HEK293 (cell line): Measurements from ENCODE around the gene IFT122.

Experiments used
- CTCF ChIA-PET: fragments of 350-600 bp; formaldehyde crosslinking; extraction: SDS; loops from one replicate; lab custom pipeline; 2021; ENCODE audit warnings: antibody characterized with exemption; lab: Yijun Ruan, JAX
- POLR2A ChIA-PET: fragments of 300-600 bp; formaldehyde crosslinking; extraction: SDS; loops from one replicate; lab custom pipeline; 2020; ENCODE audit warnings: antibody characterized with exemption, inconsistent platforms; lab: Yijun Ruan, JAX
- H3K27ac ChIP-seq: fragments of 200-500 bp; sonication (Bioruptor generic); 2 replicates; pipeline ENCODE4 v1.5.1; 2014; ENCODE audit warnings: low read depth, low read length, control low read depth, inconsistent platforms; ENCODE audit errors: extremely low read depth
- H3K36me3 ChIP-seq, 2 experiments: fragments of 200-500 bp in 1 of 2; sonication (Bioruptor generic) in 1 of 2; 1 replicate in 1 of 2; 2 replicates in 1 of 2; pipeline ENCODE4 v1.5.1; 2014 to 2017; ENCODE audit warnings: inconsistent platforms in 2 of 2, low read length in 2 of 2; ENCODE audit not compliant: control insufficient read depth in 2 of 2, insufficient read depth in 1 of 2
- H3K4me1 ChIP-seq: fragments of 200-500 bp; sonication (Bioruptor generic); 2 replicates; pipeline ENCODE4 v1.5.1; 2014; ENCODE audit warnings: mild to moderate bottlenecking, low read length, inconsistent platforms; ENCODE audit not compliant: control insufficient read depth, insufficient read depth
- H3K4me3 ChIP-seq: 2 replicates; pipeline ENCODE4 v1.5.1; 2011; ENCODE audit warnings: low read depth, mild to moderate bottlenecking, control low read depth, low read length, moderate library complexity
- H3K9me3 ChIP-seq: fragments of 200-500 bp; sonication (Bioruptor generic); 2 replicates; pipeline ENCODE4 v1.5.1; 2014; ENCODE audit warnings: low read depth, low read length, inconsistent platforms; ENCODE audit not compliant: control insufficient read depth, insufficient read depth
- MEIS1 ChIP-seq: sonication (generic); formaldehyde crosslinking; IDR thresholded peaks from 2 replicates; pipeline ENCODE4 v1.8.1; 2022; ENCODE audit warnings: missing genetic modification reagents, mild to moderate bottlenecking, borderline replicate concordance
- PBX3 ChIP-seq: sonication (generic); formaldehyde crosslinking; IDR thresholded peaks from 2 replicates; pipeline ENCODE4 v1.8.1; 2022; ENCODE audit warnings: mild to moderate bottlenecking, moderate library complexity, missing genetic modification reagents
- REST ChIP-seq: fragments of 450-650 bp; formaldehyde crosslinking; IDR thresholded peaks from 2 replicates; pipeline ENCODE4 v1.5.1; 2016; ENCODE audit warnings: missing biosample characterization, missing genetic modification characterization
- ZIC2 ChIP-seq: fragments of 450-650 bp; formaldehyde crosslinking; IDR thresholded peaks from 2 replicates; pipeline ENCODE4 v1.5.1; 2016; ENCODE audit warnings: missing biosample characterization, missing genetic modification characterization
- ZNF132 ChIP-seq: fragments of 450-650 bp; formaldehyde crosslinking; IDR thresholded peaks from 2 replicates; pipeline ENCODE4 v1.5.1; 2017; ENCODE audit warnings: missing biosample characterization, missing genetic modification characterization, borderline replicate concordance
- ZNF24 ChIP-seq: fragments of 450-650 bp; formaldehyde crosslinking; IDR thresholded peaks from 2 replicates; pipeline ENCODE4 v1.5.1; 2016; ENCODE audit warnings: missing biosample characterization, missing genetic modification characterization
- ZNF274 ChIP-seq, 2 experiments: fragments of 200-500 bp in 1 of 2; fragments of 450-650 bp in 1 of 2; sonication (Bioruptor generic) in 1 of 2; formaldehyde crosslinking in 1 of 2; IDR thresholded peaks; 2 replicates each; pipeline versions ENCODE4 v1.5.1 to v1.6.1; 2014 to 2016; ENCODE audit warnings: borderline replicate concordance in 1 of 2, inconsistent platforms in 1 of 2, low read length in 1 of 2, missing biosample characterization in 1 of 2, missing genetic modification characterization in 1 of 2
- ZNF433 ChIP-seq: fragments of 450-650 bp; formaldehyde crosslinking; IDR thresholded peaks from 2 replicates; pipeline ENCODE4 v1.5.1; 2016; ENCODE audit warnings: missing biosample characterization, missing genetic modification characterization, low read depth
- ZNF48 ChIP-seq: fragments of 450-650 bp; formaldehyde crosslinking; IDR thresholded peaks from 2 replicates; pipeline ENCODE4 v1.5.1; 2016; ENCODE audit warnings: missing biosample characterization, missing genetic modification characterization
- ZNF529 ChIP-seq: fragments of 450-650 bp; formaldehyde crosslinking; IDR thresholded peaks from 2 replicates; pipeline ENCODE4 v1.5.1; 2017; ENCODE audit warnings: missing genetic modification characterization, missing biosample characterization; ENCODE audit not compliant: insufficient replicate concordance
- ZNF544 ChIP-seq: fragments of 450-650 bp; formaldehyde crosslinking; IDR thresholded peaks from 2 replicates; pipeline ENCODE4 v1.5.0; 2017; ENCODE audit warnings: missing biosample characterization, missing genetic modification characterization
- ZNF768 ChIP-seq: fragments of 450-650 bp; formaldehyde crosslinking; IDR thresholded peaks from 2 replicates; pipeline ENCODE4 v1.5.1; 2018; ENCODE audit warnings: missing biosample characterization, mild to moderate bottlenecking, missing genetic modification characterization
- ZNF777 ChIP-seq: fragments of 450-650 bp; formaldehyde crosslinking; IDR thresholded peaks from 2 replicates; pipeline ENCODE4 v1.5.1; 2017; ENCODE audit warnings: missing biosample characterization, missing genetic modification characterization, borderline replicate concordance
- ZNF843 ChIP-seq: fragments of 450-650 bp; formaldehyde crosslinking; IDR thresholded peaks from 2 replicates; pipeline ENCODE4 v1.5.1; 2016; ENCODE audit warnings: missing biosample characterization, missing genetic modification characterization
- TF ChIP-seq, protein P1 (sequence below): fragments of 450-650 bp; formaldehyde crosslinking; IDR thresholded peaks from 2 replicates; pipeline ENCODE4 v1.5.1; 2016; ENCODE audit warnings: missing biosample characterization, missing genetic modification characterization
- TF ChIP-seq, protein P2 (sequence below): fragments of 450-650 bp; formaldehyde crosslinking; IDR thresholded peaks from 2 replicates; pipeline ENCODE4 v1.5.1; 2016; ENCODE audit warnings: missing biosample characterization, missing genetic modification characterization
- TF ChIP-seq, protein P3 (sequence below): fragments of 450-650 bp; formaldehyde crosslinking; IDR thresholded peaks from 2 replicates; pipeline ENCODE4 v1.5.1; 2016; ENCODE audit warnings: missing biosample characterization, missing genetic modification characterization

IFT122 gene

GRCh38 chr3:129429080-129429451, 11.0 kb upstream of the IFT122 start:
- CTCF ChIA-PET = interaction anchor here (0.8 kb wide), 1 partner anchor 11 kb away, joined by 3 read pairs; the partner anchor contains the start of genes IFT122 and MBD4
- no peaks in the 10 kb centered on the region for H3K4me1 ChIP-seq
- peaks cover 0 to 51% of the 10 kb centered on the region in 2 experiments; a peak in 2 of 3 replicates for H3K36me3 ChIP-seq
- no peak overlapping the region for H3K4me3 ChIP-seq
- no peaks in the 10 kb centered on the region for H3K9me3 ChIP-seq
- POLR2A ChIA-PET = interaction anchor here (0.8 to 4.1 kb wide), 2 partner anchors 9 to 11 kb away, joined by 3 to 27 read pairs; partner anchors contain the start of genes IFT122 and MBD4
- no peak for TF ChIP-seq PBX3 (CRISPR knock-in tag)
- no peak for TF ChIP-seq ZNF777 (tag by site-specific recombination)
- TF ChIP-seq, protein P1, sequence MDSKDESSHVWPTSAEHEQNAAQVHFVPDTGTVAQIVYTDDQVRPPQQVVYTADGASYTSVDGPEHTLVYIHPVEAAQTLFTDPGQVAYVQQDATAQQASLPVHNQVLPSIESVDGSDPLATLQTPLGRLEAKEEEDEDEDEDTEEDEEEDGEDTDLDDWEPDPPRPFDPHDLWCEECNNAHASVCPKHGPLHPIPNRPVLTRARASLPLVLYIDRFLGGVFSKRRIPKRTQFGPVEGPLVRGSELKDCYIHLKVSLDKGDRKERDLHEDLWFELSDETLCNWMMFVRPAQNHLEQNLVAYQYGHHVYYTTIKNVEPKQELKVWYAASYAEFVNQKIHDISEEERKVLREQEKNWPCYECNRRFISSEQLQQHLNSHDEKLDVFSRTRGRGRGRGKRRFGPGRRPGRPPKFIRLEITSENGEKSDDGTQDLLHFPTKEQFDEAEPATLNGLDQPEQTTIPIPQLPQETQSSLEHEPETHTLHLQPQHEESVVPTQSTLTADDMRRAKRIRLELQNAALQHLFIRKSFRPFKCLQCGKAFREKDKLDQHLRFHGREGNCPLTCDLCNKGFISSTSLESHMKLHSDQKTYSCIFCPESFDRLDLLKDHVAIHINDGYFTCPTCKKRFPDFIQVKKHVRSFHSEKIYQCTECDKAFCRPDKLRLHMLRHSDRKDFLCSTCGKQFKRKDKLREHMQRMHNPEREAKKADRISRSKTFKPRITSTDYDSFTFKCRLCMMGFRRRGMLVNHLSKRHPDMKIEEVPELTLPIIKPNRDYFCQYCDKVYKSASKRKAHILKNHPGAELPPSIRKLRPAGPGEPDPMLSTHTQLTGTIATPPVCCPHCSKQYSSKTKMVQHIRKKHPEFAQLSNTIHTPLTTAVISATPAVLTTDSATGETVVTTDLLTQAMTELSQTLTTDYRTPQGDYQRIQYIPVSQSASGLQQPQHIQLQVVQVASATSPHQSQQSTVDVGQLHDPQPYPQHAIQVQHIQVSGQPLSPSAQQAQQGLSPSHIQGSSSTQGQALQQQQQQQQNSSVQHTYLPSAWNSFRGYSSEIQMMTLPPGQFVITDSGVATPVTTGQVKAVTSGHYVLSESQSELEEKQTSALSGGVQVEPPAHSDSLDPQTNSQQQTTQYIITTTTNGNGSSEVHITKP (tag by site-specific recombination) = peak; percentile 4; the same call in 1 of the 2 replicates
- no peak for TF ChIP-seq MEIS1 (CRISPR knock-in tag)
- no peak for TF ChIP-seq ZNF768 (tag by site-specific recombination)
- TF ChIP-seq, protein P2, sequence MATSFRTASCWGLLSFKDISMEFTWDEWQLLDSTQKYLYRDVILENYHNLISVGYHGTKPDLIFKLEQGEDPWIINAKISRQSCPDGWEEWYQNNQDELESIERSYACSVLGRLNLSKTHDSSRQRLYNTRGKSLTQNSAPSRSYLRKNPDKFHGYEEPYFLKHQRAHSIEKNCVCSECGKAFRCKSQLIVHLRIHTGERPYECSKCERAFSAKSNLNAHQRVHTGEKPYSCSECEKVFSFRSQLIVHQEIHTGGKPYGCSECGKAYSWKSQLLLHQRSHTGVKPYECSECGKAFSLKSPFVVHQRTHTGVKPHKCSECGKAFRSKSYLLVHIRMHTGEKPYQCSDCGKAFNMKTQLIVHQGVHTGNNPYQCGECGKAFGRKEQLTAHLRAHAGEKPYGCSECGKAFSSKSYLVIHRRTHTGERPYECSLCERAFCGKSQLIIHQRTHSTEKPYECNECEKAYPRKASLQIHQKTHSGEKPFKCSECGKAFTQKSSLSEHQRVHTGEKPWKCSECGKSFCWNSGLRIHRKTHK (tag by site-specific recombination) = no peak
- no peak overlapping the region for H3K27ac ChIP-seq

DNA sequence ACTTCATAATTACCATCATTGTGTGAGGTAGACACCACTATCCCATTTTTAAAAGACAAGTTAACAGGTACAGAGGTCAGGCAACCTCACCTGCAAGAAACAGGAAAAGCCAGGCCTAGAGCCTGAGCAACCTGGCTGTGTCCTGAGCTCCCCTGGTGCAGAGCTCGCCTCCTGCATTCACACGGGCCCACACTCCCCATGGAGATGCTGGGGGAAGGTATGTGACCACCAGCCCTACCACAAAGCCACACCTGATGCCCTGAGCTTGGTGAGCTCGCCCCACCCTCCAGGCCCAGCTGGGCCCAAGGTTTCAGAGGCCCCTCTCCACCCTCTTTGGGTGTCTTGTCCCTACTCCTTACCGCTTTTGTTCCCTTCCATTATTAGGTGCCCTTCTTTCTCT, 10.4 kb upstream of the IFT122 start:
- ChIA-PET CTCF (interaction anchor here (0.8 kb wide), 1 partner anchor 10 kb away, joined by 3 read pairs; the partner anchor contains the start of genes IFT122 and MBD4), POLR2A (interaction anchor here (0.8 to 4.1 kb wide), 2 partner anchors 9 to 10 kb away, joined by 3 to 27 read pairs; partner anchors contain the start of genes IFT122 and MBD4)
- Histone ChIP-seq H3K4me3 (no peak overlapping the region), H3K9me3 (no peaks in the 10 kb centered on the region), H3K27ac (no peak overlapping the region), H3K4me1 (no peaks in the 10 kb centered on the region), H3K36me3 (peaks cover 0 to 55% of the 10 kb centered on the region in 2 experiments)
- TF ChIP-seq ZNF274 (IDR thresholded peaks at IDR 0.05; ENCODE audit: low read length) (no peak), ZNF274 (tag by site-specific recombination; IDR thresholded peaks at IDR 0.05; ENCODE audit: borderline replicate concordance) (no peak), ZNF24 (tag by site-specific recombination) (no peak), REST (no peak), ZIC2 (tag by site-specific recombination) (no peak), ZNF544 (tag by site-specific recombination) (no peak), ZNF433 (tag by site-specific recombination) (no peak), ZNF48 (tag by site-specific recombination) (no peak), ZNF132 (tag by site-specific recombination) (no peak), ZNF843 (tag by site-specific recombination) (no peak), ZNF529 (tag by site-specific recombination) (no peak)
- TF ChIP-seq, protein P3, sequence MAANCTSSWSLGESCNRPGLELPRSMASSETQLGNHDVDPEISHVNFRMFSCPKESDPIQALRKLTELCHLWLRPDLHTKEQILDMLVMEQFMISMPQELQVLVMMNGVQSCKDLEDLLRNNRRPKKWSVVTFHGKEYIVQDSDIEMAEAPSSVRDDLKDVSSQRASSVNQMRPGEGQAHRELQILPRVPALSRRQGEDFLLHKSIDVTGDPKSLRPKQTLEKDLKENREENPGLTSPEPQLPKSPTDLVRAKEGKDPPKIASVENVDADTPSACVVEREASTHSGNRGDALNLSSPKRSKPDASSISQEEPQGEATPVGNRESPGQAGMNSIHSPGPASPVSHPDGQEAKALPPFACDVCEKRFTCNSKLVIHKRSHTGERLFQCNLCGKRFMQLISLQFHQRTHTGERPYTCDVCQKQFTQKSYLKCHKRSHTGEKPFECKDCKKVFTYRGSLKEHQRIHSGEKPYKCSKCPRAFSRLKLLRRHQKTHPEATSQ = no peak
